Measurements from ENCODE around the gene PRKCE. TPM values are rescaled to one million over a fixed set of nuclear protein-coding genes. Genes with fewer than 3 reads are reported as not detected.

The PRKCE gene
- total and polyA plus RNA-seq, 2 donors (not counting 3 experiments of a cell fraction or from before 2014, with no cell fraction given), result 27.9 to 33.9 TPM

- peak overlapping the region; percentile 98 for H3K9ac ChIP-seq (replicated peaks; ENCODE audit: extremely low read depth, insufficient read depth, low read length)
- CTCF ChIA-PET, result interaction anchor here (1.7 to 4.3 kb wide), 2 partner anchors 9 to 43 kb away, joined by 5 to 18 read pairs; no protein-coding TSS in a partner anchor
- peak overlapping the region; percentile 84 for H3K27ac ChIP-seq (ENCODE audit: insufficient read depth, low read depth, low read length)
- BruUV-seq (replicated peaks), result no TSS peak
- POLR2A ChIA-PET, result no interaction called here
- no peaks in the 10 kb centered on the region for H3K9me1 ChIP-seq (replicated peaks; ENCODE audit: control insufficient read depth, extremely low read depth, insufficient read depth, low read length)
- DNase-seq (ENCODE audit: low read depth, low spot score), result no peak
- peaks cover 20% of the 10 kb centered on the region for H3K79me2 ChIP-seq (ENCODE audit: control insufficient read depth, insufficient read depth, low read length)
- TF ChIP-seq FOS (IDR thresholded peaks at IDR 0.05; ENCODE audit: borderline replicate concordance, insufficient read depth, low read length) (no peak), MYC (IDR thresholded peaks at IDR 0.05; ENCODE audit: low read depth, low read length) (no peak)
- TF ChIP-seq, protein P1, sequence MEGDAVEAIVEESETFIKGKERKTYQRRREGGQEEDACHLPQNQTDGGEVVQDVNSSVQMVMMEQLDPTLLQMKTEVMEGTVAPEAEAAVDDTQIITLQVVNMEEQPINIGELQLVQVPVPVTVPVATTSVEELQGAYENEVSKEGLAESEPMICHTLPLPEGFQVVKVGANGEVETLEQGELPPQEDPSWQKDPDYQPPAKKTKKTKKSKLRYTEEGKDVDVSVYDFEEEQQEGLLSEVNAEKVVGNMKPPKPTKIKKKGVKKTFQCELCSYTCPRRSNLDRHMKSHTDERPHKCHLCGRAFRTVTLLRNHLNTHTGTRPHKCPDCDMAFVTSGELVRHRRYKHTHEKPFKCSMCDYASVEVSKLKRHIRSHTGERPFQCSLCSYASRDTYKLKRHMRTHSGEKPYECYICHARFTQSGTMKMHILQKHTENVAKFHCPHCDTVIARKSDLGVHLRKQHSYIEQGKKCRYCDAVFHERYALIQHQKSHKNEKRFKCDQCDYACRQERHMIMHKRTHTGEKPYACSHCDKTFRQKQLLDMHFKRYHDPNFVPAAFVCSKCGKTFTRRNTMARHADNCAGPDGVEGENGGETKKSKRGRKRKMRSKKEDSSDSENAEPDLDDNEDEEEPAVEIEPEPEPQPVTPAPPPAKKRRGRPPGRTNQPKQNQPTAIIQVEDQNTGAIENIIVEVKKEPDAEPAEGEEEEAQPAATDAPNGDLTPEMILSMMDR (IDR thresholded peaks at IDR 0.05; ENCODE audit: extremely low read depth in 1 of 2, insufficient read depth in 1 of 2, low read depth in 1 of 2, low read length in 2 of 2), result no peak
- TF ChIP-seq, protein P2, sequence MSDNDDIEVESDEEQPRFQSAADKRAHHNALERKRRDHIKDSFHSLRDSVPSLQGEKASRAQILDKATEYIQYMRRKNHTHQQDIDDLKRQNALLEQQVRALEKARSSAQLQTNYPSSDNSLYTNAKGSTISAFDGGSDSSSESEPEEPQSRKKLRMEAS (IDR thresholded peaks at IDR 0.05; ENCODE audit: insufficient read depth, insufficient read length), result no peak
- H3K4me2 ChIP-seq (ENCODE audit: insufficient read depth, low read length), result peak overlapping the region; percentile 91
- H3K4me3 ChIP-seq (replicated peaks in 1 of 3; ENCODE audit: insufficient read depth in 1 of 3, low read depth in 1 of 3, low read length in 3 of 3), result no peak overlapping the region
- dilution Hi-C loops (cut with MboI; ENCODE audit: extremely low pct_ligation_motif_present, low sequenced_read_pairs) (no loop called here), intact Hi-C loops (cut with micrococcal nuclease) (loop anchor here (2.0 kb wide), 2 partner anchors 107 to 205 kb away; no protein-coding TSS in a partner anchor)
- H3K4me1 ChIP-seq (ENCODE audit: control insufficient read depth, extremely low read depth, insufficient read depth, low read length), result peaks cover 72% of the 10 kb centered on the region
- FAIRE-seq, result no peak
- no peaks in the 10 kb centered on the region for H3K9me3 ChIP-seq (replicated peaks; ENCODE audit: control insufficient read depth, insufficient read depth, low read length)
- no peak overlapping the region for H2AFZ ChIP-seq (ENCODE audit: low read depth, low read length)
- H3K36me3 ChIP-seq (ENCODE audit: control insufficient read depth in 2 of 2, extremely low read depth in 1 of 2, insufficient read depth in 2 of 2, low read length in 2 of 2), result no peaks in the 10 kb centered on the region
- H4K20me1 ChIP-seq (replicated peaks; ENCODE audit: control insufficient read depth, extremely low read depth, insufficient read depth, low read length), result no peaks in the 10 kb centered on the region
- no peaks in the 10 kb centered on the region for H3K27me3 ChIP-seq (ENCODE audit: control insufficient read depth in 2 of 2, insufficient read depth in 2 of 2, low read length in 2 of 2)
These were observed 420.8 kb downstream of the PRKCE start for GRCh38 chr2:46072101-46072820.
